HepG2 (cell line): Measurements from ENCODE around the gene CASKIN1. TPM values are rescaled to one million over a fixed set of nuclear protein-coding genes. Genes with fewer than 3 reads are reported as not detected.

Experiments used
- ATAC-seq: fragments of 200-7000 bp; cut with Tn5 transposase; 3 replicates; pipeline ENCODE4 v1.9.1; 2020; ENCODE audit warnings: mild to moderate bottlenecking, moderate library complexity
- BruUV-seq: library from RNA; stranded (reverse); fragments of 400-500 nt; replicated peaks from 2 replicates; lab custom pipeline; 2021; lab: Mats Ljungman, UMichigan
- CTCF ChIA-PET: fragments of 300-600 bp; formaldehyde crosslinking; extraction: SDS; loops from one replicate; lab custom pipeline; 2021; ENCODE audit warnings: low total read pairs, inconsistent platforms, low intra/inter-chr PET ratio; lab: Yijun Ruan, JAX
- POLR2A ChIA-PET: fragments of 350-600 bp; sonication (Branson Sonifier 250); formaldehyde crosslinking; loops from one replicate; lab custom pipeline; 2020; ENCODE audit warnings: antibody characterized with exemption, inconsistent platforms; lab: Yijun Ruan, JAX
- DNase-seq: peaks from one replicate; pipeline ENCODE4 v3.0.0-alpha.2; 2015; ENCODE audit warnings: low spot score
- FAIRE-seq: peaks from 3 replicates; lab custom pipeline; 2011; peaks lifted over from hg19 to GRCh38; lab: Jason Lieb, UNC
- H2AFZ ChIP-seq: one replicate; pipeline ENCODE4 v1.6.1; 2011; ENCODE audit warnings: low read length, inconsistent platforms
- H3K27ac ChIP-seq: fragments of 300-600 bp; 3 replicates; pipeline ENCODE4 v1.8.0; 2011; ENCODE audit warnings: mixed run types, mild to moderate bottlenecking, mixed read lengths, low read length, inconsistent platforms; ENCODE audit not compliant: insufficient read depth; ENCODE audit errors: extremely low read length
- H3K27me3 ChIP-seq, 2 experiments: fragments of 200-600 bp in 1 of 2; 2 replicates in 1 of 2; 3 replicates in 1 of 2; pipeline versions ENCODE4 v1.6.0 to v1.8.0; 2011; ENCODE audit warnings: low read length in 2 of 2, mild to moderate bottlenecking in 2 of 2, moderate library complexity in 2 of 2, inconsistent platforms in 1 of 2; ENCODE audit not compliant: insufficient read depth in 2 of 2, control insufficient read depth in 1 of 2
- H3K36me3 ChIP-seq, 2 experiments: fragments of 200-600 bp in 1 of 2; replicated peaks in 1 of 2; 2 replicates in 1 of 2; 3 replicates in 1 of 2; pipeline versions ENCODE4 v1.5.1 to v1.8.0; 2011; ENCODE audit warnings: low read length in 2 of 2, inconsistent platforms in 1 of 2; ENCODE audit not compliant: insufficient read depth in 2 of 2, control insufficient read depth in 1 of 2
- H3K4me1 ChIP-seq: 2 replicates; pipeline ENCODE4 v1.5.1; 2012; ENCODE audit warnings: low read length, inconsistent platforms; ENCODE audit not compliant: insufficient read depth
- H3K4me2 ChIP-seq: 2 replicates; pipeline ENCODE4 v1.6.0; 2011; ENCODE audit warnings: low read depth, low read length, inconsistent platforms
- H3K4me3 ChIP-seq, 3 experiments: fragments of 200-600 bp in 1 of 3; sonication (generic), shearing (Covaris generic) in 1 of 3; replicated peaks in 1 of 3; 2 replicates each; pipeline ENCODE4 v1.5.1; 2011 to 2016; ENCODE audit warnings: low read length in 3 of 3, inconsistent platforms in 2 of 3, low read depth in 2 of 3, mild to moderate bottlenecking in 2 of 3, control low read depth in 1 of 3, mixed read lengths in 1 of 3; ENCODE audit not compliant: insufficient read depth in 1 of 3
- H3K79me2 ChIP-seq: one replicate; pipeline ENCODE4 v1.6.1; 2011; ENCODE audit warnings: low read length, inconsistent platforms; ENCODE audit not compliant: insufficient read depth
- H3K9ac ChIP-seq: 2 replicates; pipeline ENCODE4 v1.6.0; 2011; ENCODE audit warnings: mild to moderate bottlenecking, low read depth, low read length, inconsistent platforms; ENCODE audit not compliant: insufficient read depth
- H3K9me3 ChIP-seq: 2 replicates; pipeline ENCODE4 v1.5.1; 2012; ENCODE audit warnings: mild to moderate bottlenecking, low read length
- H4K20me1 ChIP-seq: 2 replicates; pipeline ENCODE4 v1.6.0; 2011; ENCODE audit warnings: inconsistent platforms, mild to moderate bottlenecking, low read length, moderate library complexity; ENCODE audit not compliant: insufficient read depth
- ATM ChIP-seq: fragments of 450-650 bp; IDR thresholded peaks from 2 replicates; pipeline ENCODE4 v1.7.1; 2017; ENCODE audit warnings: mild to moderate bottlenecking, borderline replicate concordance
- CEBPG ChIP-seq: IDR thresholded peaks from 2 replicates; pipeline ENCODE4 v1.6.1; 2016
- EHMT2 ChIP-seq: fragments of 200-600 bp; sonication (generic); IDR thresholded peaks from 2 replicates; pipeline ENCODE4 v1.7.0; 2017; ENCODE audit warnings: antibody characterized with exemption, low read depth, low read length, borderline replicate concordance
- ELF3 ChIP-seq: IDR thresholded peaks from 2 replicates; pipeline ENCODE4 v1.6.1; 2016; ENCODE audit warnings: missing genetic modification reagents, missing compliant biosample characterization
- KAT2B ChIP-seq: fragments of 150-350 bp; IDR thresholded peaks from 2 replicates; pipeline ENCODE4 v1.6.1; 2014; ENCODE audit warnings: low read depth, low read length, borderline replicate concordance
- KAT8 ChIP-seq: IDR thresholded peaks from 2 replicates; pipeline ENCODE4 v1.6.1; 2016; ENCODE audit warnings: missing genetic modification reagents, missing compliant biosample characterization
- KDM2A ChIP-seq: sonication (generic); formaldehyde crosslinking; IDR thresholded peaks from 2 replicates; pipeline ENCODE4 v1.4.0; 2020; ENCODE audit warnings: low read depth, missing genetic modification reagents, borderline replicate concordance
- KLF6 ChIP-seq: IDR thresholded peaks from 2 replicates; pipeline ENCODE4 v1.8.0; 2016; ENCODE audit warnings: missing biosample characterization, missing genetic modification reagents
- NFAT5 ChIP-seq: sonication (generic); formaldehyde crosslinking; IDR thresholded peaks from 2 replicates; pipeline ENCODE4 v1.4.0; 2020; ENCODE audit warnings: missing genetic modification reagents
- NR0B2 ChIP-seq: sonication (generic); formaldehyde crosslinking; IDR thresholded peaks from 2 replicates; pipeline ENCODE4 v1.4.0; 2020; ENCODE audit warnings: mild to moderate bottlenecking, missing genetic modification reagents
- RFXAP ChIP-seq: sonication (generic); formaldehyde crosslinking; IDR thresholded peaks from 2 replicates; pipeline ENCODE4 v1.4.0; 2020; ENCODE audit warnings: missing genetic modification reagents, borderline replicate concordance
- SKIL ChIP-seq: sonication (generic); formaldehyde crosslinking; IDR thresholded peaks from 2 replicates; pipeline ENCODE4 v1.8.0; 2022; ENCODE audit warnings: missing genetic modification reagents, mild to moderate bottlenecking, moderate library complexity, borderline replicate concordance
- SMAD9 ChIP-seq: sonication (generic); formaldehyde crosslinking; IDR thresholded peaks from 2 replicates; pipeline ENCODE4 v1.5.1; 2020; ENCODE audit warnings: mild to moderate bottlenecking, missing genetic modification reagents
- SMARCE1 ChIP-seq: fragments of 450-650 bp; IDR thresholded peaks from 2 replicates; pipeline ENCODE4 v1.6.1; 2017; ENCODE audit warnings: borderline replicate concordance
- ZNF138 ChIP-seq: sonication (generic); formaldehyde crosslinking; IDR thresholded peaks from 2 replicates; pipeline ENCODE4 v1.5.0; 2020; ENCODE audit warnings: mild to moderate bottlenecking, low read depth, missing genetic modification reagents
- ZNF296 ChIP-seq: sonication (generic); formaldehyde crosslinking; conservative IDR thresholded peaks from 2 replicates; pipeline ENCODE4 v1.5.0; 2020; ENCODE audit warnings: mild to moderate bottlenecking, missing genetic modification reagents
- ZNF556 ChIP-seq: sonication (generic); formaldehyde crosslinking; IDR thresholded peaks from 2 replicates; pipeline ENCODE4 v1.4.0; 2020; ENCODE audit warnings: mild to moderate bottlenecking, missing genetic modification reagents, borderline replicate concordance
- ZNF564 ChIP-seq: sonication (generic); formaldehyde crosslinking; IDR thresholded peaks from 2 replicates; pipeline ENCODE4 v1.8.1; 2023; ENCODE audit warnings: mild to moderate bottlenecking, missing genetic modification reagents
- WGBS: methylation state at CpG from one replicate; pipeline ENCODE4 v1.1.6; 2017; ENCODE audit warnings: low lambda C conversion rate; 5-methylcytosine and 5-hydroxymethylcytosine counted together
- in situ Hi-C: cut with HindIII; loops from 2 replicates; pipeline ENCODE4 v1.10.0; 2017; ENCODE audit warnings: low pct_unique_long_range_greater_than_20kb; ENCODE audit not compliant: extremely low pct_ligation_motif_present
- intact Hi-C: fragments of 100-400 bp; cut with micrococcal nuclease; formaldehyde crosslinking; loops from one replicate; pipeline ENCODE4 v1.10.0; 2022; ENCODE audit not compliant: unreplicated experiment
- polyA plus RNA-seq, 8 experiments: library from polyadenylated mRNA; depleted of rRNA in 3 of 8; stranded (reverse) in 7 of 8; unstranded in 1 of 8; fragments of >200 nt; fragmentation: Illumina TruSeq in 4 of 8; extraction: Trizol in 4 of 8; gene quantifications; 2 replicates each; pipeline versions ENCODE4 v1.2.1 to v1.2.3, GENCODE V29; 2011 to 2016; ENCODE audit warnings: low read depth in 4 of 8, missing spikeins in 1 of 8, mixed read lengths in 1 of 8; ENCODE audit not compliant: insufficient read depth in 1 of 8
- total RNA-seq, 5 experiments: library from RNA; depleted of rRNA; stranded (reverse); fragments of >200 nt; fragmentation: Illumina TruSeq; extraction: Trizol; gene quantifications; 2 replicates each; pipeline ENCODE4 v1.2.3, GENCODE V29; 2016; ENCODE audit warnings: low read depth in 1 of 5

CASKIN1 gene
- total and polyA plus RNA-seq, 2 of the 13 experiments (the other 11 are each of a cell fraction or from before 2014, with no cell fraction given) = 1.2 to 2.2 TPM

- no peak for DNase-seq
- H3K9ac ChIP-seq = no peak overlapping the region
- no peaks in the 10 kb centered on the region for H3K9me3 ChIP-seq
- WGBS = no CpG with 5 or more reads among the region's 18 CpGs
- H3K4me1 ChIP-seq = peaks cover 31% of the 10 kb centered on the region
- H3K36me3 ChIP-seq = peaks cover 5 to 15% of the 10 kb centered on the region in 2 experiments; a peak in 4 of 5 replicates
- no peaks in the 10 kb centered on the region for H3K27me3 ChIP-seq
- in situ Hi-C loops = no loop called here
- peak; percentile 19 for ATAC-seq
- no peaks in the 10 kb centered on the region for H3K79me2 ChIP-seq
- ChIA-PET POLR2A (interaction anchor here (0.9 to 3.5 kb wide), 4 partner anchors 12 to 24 kb away, joined by 3 to 16 read pairs (median 8); partner anchors contain the start of genes ECI1 and PGP), CTCF (no interaction called here)
- no peak overlapping the region for H2AFZ ChIP-seq
- H3K4me2 ChIP-seq = no peak overlapping the region
- H4K20me1 ChIP-seq = 0 out of 2 replicates have a peak, but pooled peaks cover 2% of the 10 kb centered on the region
- intact Hi-C loops = no loop called here
- H3K27ac ChIP-seq = peak overlapping the region; percentile 37
- no peak for FAIRE-seq
- H3K4me3 ChIP-seq = no peak overlapping the region
- no TSS peak for BruUV-seq
- no peak for TF ChIP-seq SKIL
- TF ChIP-seq KDM2A = peak; percentile 50; the same call in 1 of the 2 replicates
- TF ChIP-seq CEBPG (CRISPR knock-in tag) = no peak
- no peak for TF ChIP-seq NFAT5 (CRISPR knock-in tag)
- no peak for TF ChIP-seq SMARCE1
- no peak for TF ChIP-seq ZNF138 (CRISPR knock-in tag)
- TF ChIP-seq ATM = no peak
- TF ChIP-seq KAT8 = no peak
- TF ChIP-seq ZNF564 (CRISPR knock-in tag) = no peak
- TF ChIP-seq KLF6 (CRISPR knock-in tag) = no peak
- no peak for TF ChIP-seq EHMT2
- no peak for TF ChIP-seq RFXAP (CRISPR knock-in tag)
- TF ChIP-seq ELF3 (CRISPR knock-in tag) = no peak
- no peak for TF ChIP-seq ZNF556
- no peak for TF ChIP-seq ZNF296 (CRISPR knock-in tag)
- no peak for TF ChIP-seq SMAD9 (CRISPR knock-in tag)
- no peak for TF ChIP-seq KAT2B
- TF ChIP-seq NR0B2 (CRISPR knock-in tag) = no peak
Observed at GRCh38 chr16:2238150-2238837, 41.9 kb upstream of the CASKIN1 start.
